Keratinocyte (primary cell): ENCODE results near the gene LRP1B. TPM values are rescaled to one million over a fixed set of nuclear protein-coding genes. Genes with fewer than 3 reads are reported as not detected.

Experiments
- DNase-seq: peaks from one replicate; pipeline ENCODE4 v3.0.0-alpha.2; 2011; ENCODE audit warnings: low read depth, missing footprints, low spot score
- FAIRE-seq: peaks from 2 replicates; lab custom pipeline; 2011; peaks lifted over from hg19 to GRCh38; lab: Jason Lieb, UNC
- H2AFZ ChIP-seq: 2 replicates; pipeline ENCODE4 v1.6.0; 2012; ENCODE audit warnings: low read length, control low read depth, inconsistent platforms; ENCODE audit not compliant: control insufficient read depth
- H3K27ac ChIP-seq: 2 replicates; pipeline ENCODE4 v1.5.1; 2011; ENCODE audit warnings: low read length; ENCODE audit not compliant: control insufficient read depth, insufficient read depth
- H3K27me3 ChIP-seq: 3 replicates; pipeline ENCODE4 v1.6.0; 2011; ENCODE audit warnings: low read length; ENCODE audit not compliant: control insufficient read depth, insufficient read depth; ENCODE audit errors: extremely low read depth
- H3K36me3 ChIP-seq, 2 experiments: 2 replicates in 1 of 2; 3 replicates in 1 of 2; pipeline ENCODE4 v1.5.1; 2011; ENCODE audit warnings: low read length in 2 of 2, mild to moderate bottlenecking in 1 of 2; ENCODE audit not compliant: control insufficient read depth in 2 of 2, insufficient read depth in 2 of 2; ENCODE audit errors: extremely low read depth in 1 of 2
- H3K4me1 ChIP-seq: 3 replicates; pipeline ENCODE4 v1.5.1; 2011; ENCODE audit warnings: low read length; ENCODE audit not compliant: control insufficient read depth, insufficient read depth; ENCODE audit errors: extremely low read depth
- H3K4me2 ChIP-seq: 3 replicates; pipeline ENCODE4 v1.6.0; 2011; ENCODE audit warnings: low read depth, low read length; ENCODE audit not compliant: control insufficient read depth, insufficient read depth; ENCODE audit errors: extremely low read depth
- H3K4me3 ChIP-seq, 3 experiments: fragments of 200-600 bp in 1 of 3; sonication (generic) in 1 of 3; 2 replicates in 2 of 3; 3 replicates in 1 of 3; pipeline ENCODE4 v1.5.1; 2011 to 2016; ENCODE audit warnings: low read length in 3 of 3, mild to moderate bottlenecking in 3 of 3, control low read depth in 2 of 3, inconsistent platforms in 1 of 3, low read depth in 1 of 3, mixed read lengths in 1 of 3, mixed run types in 1 of 3, moderate library complexity in 1 of 3; ENCODE audit not compliant: control insufficient read depth in 2 of 3, insufficient read depth in 2 of 3; ENCODE audit errors: extremely low read depth in 1 of 3
- H3K79me2 ChIP-seq: 2 replicates; pipeline ENCODE4 v1.6.0; 2012; ENCODE audit warnings: low read length; ENCODE audit not compliant: control insufficient read depth, insufficient read depth
- H3K9ac ChIP-seq: 3 replicates; pipeline ENCODE4 v1.6.0; 2011; ENCODE audit warnings: low read length; ENCODE audit not compliant: control insufficient read depth, insufficient read depth; ENCODE audit errors: extremely low read depth
- H3K9me1 ChIP-seq: 3 replicates; pipeline ENCODE4 v1.6.0; 2011; ENCODE audit warnings: low read length; ENCODE audit not compliant: control insufficient read depth, insufficient read depth; ENCODE audit errors: extremely low read depth
- H3K9me3 ChIP-seq: 2 replicates; pipeline ENCODE4 v1.5.1; 2012; ENCODE audit warnings: low read depth, low read length; ENCODE audit not compliant: control insufficient read depth
- H4K20me1 ChIP-seq: 3 replicates; pipeline ENCODE4 v1.6.0; 2011; ENCODE audit warnings: low read length; ENCODE audit not compliant: control insufficient read depth, insufficient read depth; ENCODE audit errors: extremely low read depth
- EZH2 ChIP-seq: IDR thresholded peaks from one replicate; pipeline ENCODE4 v1.6.1; 2012; ENCODE audit warnings: inconsistent platforms, mild to moderate bottlenecking, low read length, moderate library complexity
- dilution Hi-C: fragments of 300-500 bp; cut with MboI; formaldehyde crosslinking; loops from one replicate; pipeline ENCODE4 v1.7.0; 2020; ENCODE audit warnings: low sequenced_read_pairs; ENCODE audit not compliant: extremely low pct_ligation_motif_present
- polyA plus RNA-seq, 5 experiments: library from polyadenylated mRNA; depleted of rRNA in 3 of 5; stranded (reverse) in 3 of 5; stranded (forward) in 1 of 5; unstranded in 1 of 5; fragments of >200 nt; gene quantifications; 1 replicate in 1 of 5; 2 replicates in 3 of 5; 3 replicates in 1 of 5; pipeline versions ENCODE4 v1.2.1 to v1.2.3, GENCODE V29; 2011 to 2012; ENCODE audit warnings: missing spikeins in 2 of 5, low read depth in 1 of 5, low replicate concordance in 1 of 5
- TF ChIP-seq, protein P1 (sequence below), 3 experiments: IDR thresholded peaks in 1 of 3; conservative IDR thresholded peaks in 1 of 3; optimal IDR thresholded peaks in 1 of 3; 2 replicates in 2 of 3; 3 replicates in 1 of 3; pipeline versions ENCODE3 to v1.5.1; 2011; ENCODE audit warnings: low read length in 3 of 3, mild to moderate bottlenecking in 3 of 3, moderate library complexity in 2 of 3, control low read depth in 1 of 3, inconsistent platforms in 1 of 3; ENCODE audit not compliant: insufficient read depth in 2 of 3; ENCODE audit errors: extremely low read depth in 1 of 3

The LRP1B gene
- polyA plus RNA-seq, 1 donor (not counting 4 experiments of a cell fraction or from before 2014, with no cell fraction given) = not detected

DNA sequence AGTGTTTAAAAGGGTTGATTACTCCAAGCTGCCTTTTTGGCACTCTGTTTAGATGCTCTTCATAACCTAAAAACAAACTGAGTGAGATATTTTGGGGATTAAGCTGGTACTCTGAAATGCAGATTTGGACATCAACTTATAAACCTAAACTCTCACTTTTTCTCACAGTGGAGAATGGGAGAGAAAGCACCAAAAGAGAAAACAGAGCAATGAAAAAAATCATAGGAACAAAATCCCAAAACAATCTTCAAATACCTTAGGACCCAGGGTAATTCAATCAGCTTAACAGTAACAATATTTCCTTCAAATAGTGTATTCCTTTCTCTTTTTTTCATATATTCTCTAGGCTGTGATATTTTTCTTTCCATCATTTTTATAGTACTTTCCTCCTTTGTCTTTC, 11.5 kb downstream of the LRP1B start:
- no peak for TF ChIP-seq EZH2
- TF ChIP-seq, protein P1, sequence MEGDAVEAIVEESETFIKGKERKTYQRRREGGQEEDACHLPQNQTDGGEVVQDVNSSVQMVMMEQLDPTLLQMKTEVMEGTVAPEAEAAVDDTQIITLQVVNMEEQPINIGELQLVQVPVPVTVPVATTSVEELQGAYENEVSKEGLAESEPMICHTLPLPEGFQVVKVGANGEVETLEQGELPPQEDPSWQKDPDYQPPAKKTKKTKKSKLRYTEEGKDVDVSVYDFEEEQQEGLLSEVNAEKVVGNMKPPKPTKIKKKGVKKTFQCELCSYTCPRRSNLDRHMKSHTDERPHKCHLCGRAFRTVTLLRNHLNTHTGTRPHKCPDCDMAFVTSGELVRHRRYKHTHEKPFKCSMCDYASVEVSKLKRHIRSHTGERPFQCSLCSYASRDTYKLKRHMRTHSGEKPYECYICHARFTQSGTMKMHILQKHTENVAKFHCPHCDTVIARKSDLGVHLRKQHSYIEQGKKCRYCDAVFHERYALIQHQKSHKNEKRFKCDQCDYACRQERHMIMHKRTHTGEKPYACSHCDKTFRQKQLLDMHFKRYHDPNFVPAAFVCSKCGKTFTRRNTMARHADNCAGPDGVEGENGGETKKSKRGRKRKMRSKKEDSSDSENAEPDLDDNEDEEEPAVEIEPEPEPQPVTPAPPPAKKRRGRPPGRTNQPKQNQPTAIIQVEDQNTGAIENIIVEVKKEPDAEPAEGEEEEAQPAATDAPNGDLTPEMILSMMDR (optimal IDR thresholded peaks at IDR 0.05 in 1 of 3, IDR thresholded peaks at IDR 0.05 in 1 of 3, conservative IDR thresholded peaks at IDR 0.05 in 1 of 3; ENCODE audit: extremely low read depth in 1 of 3, insufficient read depth in 2 of 3, low read length in 3 of 3) = no peak
- no peaks in the 10 kb centered on the region for H4K20me1 ChIP-seq
- no peak overlapping the region for H3K4me2 ChIP-seq
- no peak overlapping the region for H3K4me3 ChIP-seq
- H3K9ac ChIP-seq = no peak overlapping the region
- H3K27me3 ChIP-seq = no peaks in the 10 kb centered on the region
- dilution Hi-C loops = no loop called here
- no peaks in the 10 kb centered on the region for H3K9me1 ChIP-seq
- DNase-seq (no peak), FAIRE-seq (no peak)
- no peak overlapping the region for H2AFZ ChIP-seq
- no peaks in the 10 kb centered on the region for H3K79me2 ChIP-seq
- no peaks in the 10 kb centered on the region for H3K4me1 ChIP-seq
- H3K36me3 ChIP-seq = no peaks in the 10 kb centered on the region
- no peaks in the 10 kb centered on the region for H3K9me3 ChIP-seq
- no peak overlapping the region for H3K27ac ChIP-seq

DNA sequence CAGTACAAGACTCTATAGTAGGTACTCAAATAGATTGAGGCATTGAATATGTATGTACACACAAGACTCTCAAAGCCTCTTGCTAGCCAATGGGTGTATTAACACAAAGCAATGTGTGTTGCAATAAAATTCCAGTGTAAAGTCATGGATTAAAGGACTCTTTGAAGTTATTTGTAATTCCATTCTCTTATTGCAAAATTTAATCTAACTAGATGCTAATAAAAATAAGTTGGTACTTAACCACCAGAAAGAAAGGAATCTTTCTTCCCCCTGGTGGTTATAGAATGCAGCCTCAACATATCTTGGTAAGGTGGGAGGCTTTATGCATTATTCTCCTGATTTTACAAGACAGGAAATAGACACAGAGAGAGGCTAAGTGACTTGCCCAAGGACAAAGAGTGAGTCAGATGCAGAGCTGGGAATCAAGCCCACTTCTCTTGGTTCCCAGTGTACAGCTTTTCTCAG, 18.0 kb downstream of the LRP1B start:
- Histone ChIP-seq H3K4me2 (no peak overlapping the region), H3K4me3 (no peak overlapping the region), H3K79me2 (no peaks in the 10 kb centered on the region), H2AFZ (no peak overlapping the region), H3K9me3 (no peaks in the 10 kb centered on the region), H3K9ac (no peak overlapping the region), H3K27me3 (no peaks in the 10 kb centered on the region), H3K4me1 (no peaks in the 10 kb centered on the region), H3K27ac (no peak overlapping the region), H4K20me1 (no peaks in the 10 kb centered on the region), H3K9me1 (no peaks in the 10 kb centered on the region), H3K36me3 (no peaks in the 10 kb centered on the region)
- dilution Hi-C loops = no loop called here
- DNase-seq = no peak
- no peak for TF ChIP-seq EZH2
- TF ChIP-seq, protein P1 (optimal IDR thresholded peaks at IDR 0.05 in 1 of 3, IDR thresholded peaks at IDR 0.05 in 1 of 3, conservative IDR thresholded peaks at IDR 0.05 in 1 of 3; ENCODE audit: extremely low read depth in 1 of 3, insufficient read depth in 2 of 3, low read length in 3 of 3) = peak in 2 of 3 experiments; percentile 13 to 21
- FAIRE-seq = no peak
